ENCODE results near the gene POU3F3.

DNA sequence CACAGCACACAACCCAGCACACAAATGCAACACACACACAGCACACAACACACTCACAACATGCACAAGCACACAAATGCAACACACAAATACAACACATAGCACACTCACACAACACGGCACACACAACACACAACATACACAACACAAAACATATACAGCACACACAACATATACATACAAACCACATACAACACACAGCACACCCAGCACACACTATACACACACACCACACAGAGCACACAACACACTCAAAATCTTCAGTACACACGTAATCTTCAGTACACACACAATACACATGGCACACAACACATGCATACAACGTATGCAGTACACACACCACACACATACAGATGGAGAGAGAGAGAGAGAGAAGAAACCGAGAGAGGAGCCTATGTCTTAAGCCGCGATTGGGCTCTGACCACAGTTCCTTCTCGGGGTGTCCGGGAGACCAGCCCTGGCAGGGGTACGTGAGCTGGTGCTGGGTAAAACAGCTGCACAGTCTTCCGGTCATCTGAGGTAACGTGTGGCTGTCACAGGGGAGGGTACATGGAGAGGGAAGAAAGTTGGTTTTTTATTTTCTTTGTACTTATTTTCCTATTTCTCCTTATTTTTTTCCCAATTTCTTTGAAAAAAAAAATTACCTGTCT lies 25.1 kb downstream of the POU3F3 start:
- TF ChIP-seq, protein P1, sequence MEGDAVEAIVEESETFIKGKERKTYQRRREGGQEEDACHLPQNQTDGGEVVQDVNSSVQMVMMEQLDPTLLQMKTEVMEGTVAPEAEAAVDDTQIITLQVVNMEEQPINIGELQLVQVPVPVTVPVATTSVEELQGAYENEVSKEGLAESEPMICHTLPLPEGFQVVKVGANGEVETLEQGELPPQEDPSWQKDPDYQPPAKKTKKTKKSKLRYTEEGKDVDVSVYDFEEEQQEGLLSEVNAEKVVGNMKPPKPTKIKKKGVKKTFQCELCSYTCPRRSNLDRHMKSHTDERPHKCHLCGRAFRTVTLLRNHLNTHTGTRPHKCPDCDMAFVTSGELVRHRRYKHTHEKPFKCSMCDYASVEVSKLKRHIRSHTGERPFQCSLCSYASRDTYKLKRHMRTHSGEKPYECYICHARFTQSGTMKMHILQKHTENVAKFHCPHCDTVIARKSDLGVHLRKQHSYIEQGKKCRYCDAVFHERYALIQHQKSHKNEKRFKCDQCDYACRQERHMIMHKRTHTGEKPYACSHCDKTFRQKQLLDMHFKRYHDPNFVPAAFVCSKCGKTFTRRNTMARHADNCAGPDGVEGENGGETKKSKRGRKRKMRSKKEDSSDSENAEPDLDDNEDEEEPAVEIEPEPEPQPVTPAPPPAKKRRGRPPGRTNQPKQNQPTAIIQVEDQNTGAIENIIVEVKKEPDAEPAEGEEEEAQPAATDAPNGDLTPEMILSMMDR (IDR thresholded peaks at IDR 0.05): no peak
- TF ChIP-seq EP300 (IDR thresholded peaks at IDR 0.05): no peak
